Calu3 (cell line): Measurements from ENCODE around the gene PTPRG. TPM values are rescaled to one million over a fixed set of nuclear protein-coding genes. Genes with fewer than 3 reads are reported as not detected.

Experiments
- BruUV-seq: library from RNA; stranded (reverse); fragments of 400-500 nt; replicated peaks from 2 replicates; lab custom pipeline; 2021; lab: Mats Ljungman, UMichigan
- CTCF ChIA-PET: fragments of 300-600 bp; sonication (Branson Sonifier 250); formaldehyde crosslinking; loops from one replicate; lab custom pipeline; 2022; ENCODE audit warnings: antibody characterized with exemption; lab: Charles Lee
- DNase-seq: peaks from one replicate; pipeline ENCODE4 v3.0.0; 2022
- H3K27ac Mint-ChIP-seq: one replicate; pipeline ENCODE4 v1.8.0; 2022; ENCODE audit warnings: mixed read lengths; ENCODE audit not compliant: unreplicated experiment
- H3K27me3 Mint-ChIP-seq: one replicate; pipeline ENCODE4 v1.8.0; 2022; ENCODE audit warnings: mixed read lengths; ENCODE audit not compliant: unreplicated experiment
- H3K36me3 Mint-ChIP-seq: one replicate; pipeline ENCODE4 v1.8.0; 2022; ENCODE audit warnings: mild to moderate bottlenecking, moderate library complexity, mixed read lengths; ENCODE audit not compliant: insufficient read depth, unreplicated experiment
- H3K4me1 Mint-ChIP-seq: one replicate; pipeline ENCODE4 v1.8.0; 2022; ENCODE audit warnings: mild to moderate bottlenecking, low read depth, mixed read lengths; ENCODE audit not compliant: unreplicated experiment
- H3K4me3 Mint-ChIP-seq: one replicate; pipeline ENCODE4 v1.8.0; 2022; ENCODE audit warnings: mild to moderate bottlenecking, low read depth, moderate library complexity, mixed read lengths; ENCODE audit not compliant: unreplicated experiment
- H3K9me3 Mint-ChIP-seq: one replicate; pipeline ENCODE4 v1.8.0; 2022; ENCODE audit warnings: low read depth, mixed read lengths; ENCODE audit not compliant: unreplicated experiment
- intact Hi-C: fragments of 100-400 bp; cut with micrococcal nuclease; formaldehyde crosslinking; loops from one replicate; pipeline ENCODE4 v1.10.0; 2022; ENCODE audit not compliant: unreplicated experiment
- total RNA-seq: library from RNA; stranded (reverse); gene quantifications from 2 replicates; pipeline ENCODE4 v1.2.3, GENCODE V29; 2022
- TF ChIP-seq, protein P1 (sequence below): fragments of 200-600 bp; IDR thresholded peaks from one replicate; pipeline ENCODE4 v1.8.0; 2022; ENCODE audit warnings: antibody characterized with exemption; ENCODE audit not compliant: unreplicated experiment

Gene PTPRG
- total RNA-seq, 1 experiment from 2014 or later: 0.35 TPM

DNA sequence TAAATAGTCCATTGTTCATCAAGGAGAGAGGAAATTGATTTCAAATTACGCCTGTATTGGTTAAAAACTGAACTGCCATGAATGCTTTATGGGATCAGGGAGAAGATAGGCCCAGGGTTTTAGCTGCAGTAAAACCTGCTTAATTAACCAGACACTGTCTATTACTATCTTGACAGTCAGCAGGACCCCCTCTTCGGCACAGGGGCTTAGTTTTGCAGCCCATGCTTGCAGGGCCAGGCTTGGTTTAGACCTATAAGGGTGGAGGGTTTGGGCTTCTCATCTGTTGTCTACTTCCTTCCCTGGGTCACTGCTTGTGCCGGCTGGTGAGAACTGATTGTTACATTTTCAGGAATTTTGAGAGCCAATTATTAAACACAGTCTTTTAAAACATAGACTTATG, 41.1 kb downstream of the PTPRG start:
- Mint-ChIP-seq H3K27ac (no peak overlapping the region), H3K27me3 (no peaks in the 10 kb centered on the region), H3K4me3 (no peak overlapping the region), H3K36me3 (no peaks in the 10 kb centered on the region), H3K9me3 (peaks cover 5% of the 10 kb centered on the region), H3K4me1 (no peaks in the 10 kb centered on the region)
- CTCF ChIA-PET: no interaction called here
- intact Hi-C loops: no loop called here
- TF ChIP-seq, protein P1, sequence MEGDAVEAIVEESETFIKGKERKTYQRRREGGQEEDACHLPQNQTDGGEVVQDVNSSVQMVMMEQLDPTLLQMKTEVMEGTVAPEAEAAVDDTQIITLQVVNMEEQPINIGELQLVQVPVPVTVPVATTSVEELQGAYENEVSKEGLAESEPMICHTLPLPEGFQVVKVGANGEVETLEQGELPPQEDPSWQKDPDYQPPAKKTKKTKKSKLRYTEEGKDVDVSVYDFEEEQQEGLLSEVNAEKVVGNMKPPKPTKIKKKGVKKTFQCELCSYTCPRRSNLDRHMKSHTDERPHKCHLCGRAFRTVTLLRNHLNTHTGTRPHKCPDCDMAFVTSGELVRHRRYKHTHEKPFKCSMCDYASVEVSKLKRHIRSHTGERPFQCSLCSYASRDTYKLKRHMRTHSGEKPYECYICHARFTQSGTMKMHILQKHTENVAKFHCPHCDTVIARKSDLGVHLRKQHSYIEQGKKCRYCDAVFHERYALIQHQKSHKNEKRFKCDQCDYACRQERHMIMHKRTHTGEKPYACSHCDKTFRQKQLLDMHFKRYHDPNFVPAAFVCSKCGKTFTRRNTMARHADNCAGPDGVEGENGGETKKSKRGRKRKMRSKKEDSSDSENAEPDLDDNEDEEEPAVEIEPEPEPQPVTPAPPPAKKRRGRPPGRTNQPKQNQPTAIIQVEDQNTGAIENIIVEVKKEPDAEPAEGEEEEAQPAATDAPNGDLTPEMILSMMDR: no peak
- no TSS peak for BruUV-seq
- no peak for DNase-seq

DNA sequence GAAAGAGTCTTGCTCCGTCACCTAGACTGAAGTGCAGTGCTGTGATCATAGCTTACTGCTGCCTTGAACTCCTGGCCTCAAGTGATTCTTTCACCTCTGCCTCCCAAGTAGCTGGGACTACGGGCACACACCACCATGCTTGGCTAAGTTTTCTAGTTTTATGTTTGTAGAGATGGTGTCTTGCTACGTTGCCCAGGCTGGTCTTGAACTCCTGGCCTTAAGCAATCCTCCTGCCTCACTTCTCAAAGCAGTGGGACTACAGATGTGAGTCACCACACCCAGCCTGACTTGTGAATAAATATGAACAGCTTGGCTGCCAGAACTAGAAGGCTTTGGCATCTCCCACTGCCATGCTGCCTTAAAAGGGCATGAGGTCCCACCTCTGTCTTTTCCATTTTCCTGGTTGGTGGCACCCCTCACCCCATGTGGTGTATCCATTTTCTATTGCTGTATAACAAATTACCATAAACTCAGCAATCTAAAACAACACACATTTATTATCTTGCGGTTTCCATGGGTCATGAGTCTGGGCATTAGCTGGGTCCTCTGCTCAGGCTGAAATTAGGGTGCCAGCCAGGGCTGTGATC, 44.3 kb downstream of the PTPRG start:
- no peak overlapping the region for H3K4me3 Mint-ChIP-seq
- H3K27ac Mint-ChIP-seq: no peak overlapping the region
- DNase-seq: no peak
- no peaks in the 10 kb centered on the region for H3K27me3 Mint-ChIP-seq
- TF ChIP-seq, protein P1: no peak
- no peaks in the 10 kb centered on the region for H3K36me3 Mint-ChIP-seq
- H3K4me1 Mint-ChIP-seq: no peaks in the 10 kb centered on the region
- BruUV-seq: no TSS peak
- peaks cover 1% of the 10 kb centered on the region for H3K9me3 Mint-ChIP-seq
- intact Hi-C loops: no loop called here
- CTCF ChIA-PET: no interaction called here

DNA sequence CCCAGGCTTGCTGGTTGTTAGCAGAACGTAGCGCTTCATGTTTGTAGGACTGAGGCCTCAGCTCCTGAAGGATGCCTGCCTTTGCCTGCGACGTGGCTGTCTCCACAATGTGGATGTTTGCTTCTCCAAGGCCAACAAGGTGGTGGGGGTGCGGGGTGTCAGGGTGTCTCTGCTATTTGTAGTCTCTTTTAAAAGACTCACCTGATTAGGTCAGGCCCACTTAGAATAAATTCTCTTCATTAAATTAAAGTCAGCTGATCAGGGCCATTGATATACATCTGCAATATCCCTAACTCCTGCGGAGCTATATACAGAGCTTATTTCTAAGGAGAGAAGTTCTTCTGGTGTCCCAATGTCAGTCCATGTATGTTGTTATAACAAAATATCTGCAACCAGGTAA, 44.8 kb downstream of the PTPRG start:
- no peak for DNase-seq
- CTCF ChIA-PET: no interaction called here

DNA sequence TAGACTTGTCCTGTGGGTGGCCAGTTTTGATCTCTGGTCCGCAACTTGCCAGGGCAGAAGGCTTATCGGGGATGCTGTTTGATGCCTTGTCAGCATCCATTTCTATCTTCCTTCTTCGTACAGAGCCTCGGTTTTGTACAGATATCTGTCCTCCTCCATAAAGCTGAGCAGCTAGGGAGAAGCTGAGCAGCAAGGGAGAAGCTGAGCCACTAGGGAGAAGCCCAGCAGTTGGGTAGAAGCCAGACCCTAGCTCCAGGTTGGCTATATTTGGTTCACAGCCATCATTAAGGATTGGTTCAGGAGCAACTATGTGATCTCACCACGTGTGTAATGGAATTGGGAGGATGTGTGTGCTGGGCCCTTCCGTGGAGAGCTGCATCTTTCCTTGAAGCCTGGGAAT, 46.7 kb downstream of the PTPRG start:
- Mint-ChIP-seq H3K27me3 (no peaks in the 10 kb centered on the region), H3K4me3 (no peak overlapping the region), H3K4me1 (no peaks in the 10 kb centered on the region), H3K9me3 (peaks cover 3% of the 10 kb centered on the region), H3K27ac (no peak overlapping the region), H3K36me3 (no peaks in the 10 kb centered on the region)
- intact Hi-C loops: no loop called here
- DNase-seq: no peak
- CTCF ChIA-PET: no interaction called here
- TF ChIP-seq, protein P1: no peak
- no TSS peak for BruUV-seq

More for the DNA sequence above, 44.8 kb downstream of the PTPRG start:
- Mint-ChIP-seq H3K36me3 (no peaks in the 10 kb centered on the region), H3K27ac (no peak overlapping the region), H3K4me1 (no peaks in the 10 kb centered on the region), H3K9me3 (peaks cover 3% of the 10 kb centered on the region), H3K27me3 (no peaks in the 10 kb centered on the region), H3K4me3 (no peak overlapping the region)
- TF ChIP-seq, protein P1: no peak
- intact Hi-C loops: no loop called here
- no TSS peak for BruUV-seq
